ENCODE results near the gene PDE11A.

DNA sequence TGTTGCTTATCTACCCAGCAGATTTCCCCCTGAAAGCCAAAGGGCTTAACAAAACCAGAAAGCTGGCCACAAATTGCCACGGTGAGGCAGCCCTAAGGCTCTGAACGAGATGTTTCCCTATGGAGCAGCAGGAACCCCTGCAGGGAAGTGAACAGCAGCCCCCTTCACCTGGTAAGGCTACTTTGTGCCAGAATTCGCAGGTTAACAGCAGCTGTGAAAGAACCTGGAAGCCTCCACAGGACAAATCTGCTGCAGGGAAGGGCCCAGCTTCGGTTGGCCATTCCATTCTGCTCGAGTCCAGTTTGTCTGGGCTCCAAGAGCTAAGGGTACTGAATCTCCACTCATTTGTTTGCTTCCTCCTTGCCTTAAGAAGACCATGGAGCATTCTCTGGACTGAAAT is 175.3 kb downstream of the PDE11A start:
- TF ChIP-seq POLR2AphosphoS5 (IDR thresholded peaks at IDR 0.05; ENCODE audit: low read depth, low read length) (no peak), SIN3A (IDR thresholded peaks at IDR 0.05; ENCODE audit: borderline replicate concordance, insufficient read depth, low read length) (no peak), TAF1 (IDR thresholded peaks at IDR 0.05; ENCODE audit: borderline replicate concordance, insufficient read depth, low read length) (no peak)
